ENCODE measurements around the gene THUMPD2.

Gene THUMPD2

GRCh38 chr2:39718483-39718882 is 60.6 kb downstream of the THUMPD2 start:
- DNase-seq (ENCODE audit: low read depth, low spot score) = no peak

- no peak for DNase-seq (ENCODE audit: low read depth, low spot score)
Observed at GRCh38 chr2:39717067-39717466, 62.0 kb downstream of the THUMPD2 start.

GRCh38 chr2:39715822-39716221 is 63.2 kb downstream of the THUMPD2 start:
- no peak for DNase-seq (ENCODE audit: low read depth, low spot score)

- no peak for DNase-seq (ENCODE audit: low read depth, low spot score)
Observed at GRCh38 chr2:39715095-39715494, 64.0 kb downstream of the THUMPD2 start.

- DNase-seq (ENCODE audit: low read depth, low spot score) = no peak
Observed at GRCh38 chr2:39712953-39713352, 66.1 kb downstream of the THUMPD2 start.

GRCh38 chr2:39710807-39711206 is 68.3 kb downstream of the THUMPD2 start:
- no peak for DNase-seq (ENCODE audit: low read depth, low spot score)

GRCh38 chr2:39708003-39708402 is 71.1 kb downstream of the THUMPD2 start:
- DNase-seq (ENCODE audit: low read depth, low spot score) = no peak

GRCh38 chr2:39706945-39707344 is 72.1 kb downstream of the THUMPD2 start:
- DNase-seq (ENCODE audit: low read depth, low spot score) = no peak

GRCh38 chr2:39706312-39706711 is 72.7 kb downstream of the THUMPD2 start:
- no peak for DNase-seq (ENCODE audit: low read depth, low spot score)

- no peak for DNase-seq (ENCODE audit: low read depth, low spot score)
Observed at GRCh38 chr2:39705638-39706037, 73.4 kb downstream of the THUMPD2 start.

- no peak for DNase-seq (ENCODE audit: low read depth, low spot score)
Observed at GRCh38 chr2:39704540-39704939, 74.5 kb downstream of the THUMPD2 start.

- no peak for DNase-seq (ENCODE audit: low read depth, low spot score)
Observed at GRCh38 chr2:39703181-39703872, 75.7 kb downstream of the THUMPD2 start.

- DNase-seq (ENCODE audit: low read depth, low spot score) = no peak
Observed at GRCh38 chr2:39701137-39701536, 77.9 kb downstream of the THUMPD2 start.

GRCh38 chr2:39697454-39697853 is 81.6 kb downstream of the THUMPD2 start:
- no peak for DNase-seq (ENCODE audit: low read depth, low spot score)

- DNase-seq (ENCODE audit: low read depth, low spot score) = no peak
Observed at GRCh38 chr2:39696838-39697237, 82.2 kb downstream of the THUMPD2 start.

GRCh38 chr2:39696101-39696553 is 82.9 kb downstream of the THUMPD2 start:
- DNase-seq (ENCODE audit: low read depth, low spot score) = peak; percentile 27

GRCh38 chr2:39693245-39693644 is 85.8 kb downstream of the THUMPD2 start:
- no peak for DNase-seq (ENCODE audit: low read depth, low spot score)

GRCh38 chr2:39689876-39690275 is 89.2 kb downstream of the THUMPD2 start:
- no peak for DNase-seq (ENCODE audit: low read depth, low spot score)

GRCh38 chr2:39689272-39689841 is 89.7 kb downstream of the THUMPD2 start:
- no peak for DNase-seq (ENCODE audit: low read depth, low spot score)

GRCh38 chr2:39688181-39688580 is 90.9 kb downstream of the THUMPD2 start:
- DNase-seq (ENCODE audit: low read depth, low spot score) = no peak

- DNase-seq (ENCODE audit: low read depth, low spot score) = no peak
Observed at GRCh38 chr2:39686456-39686855, 92.6 kb downstream of the THUMPD2 start.
